GM18873 (cell line): ENCODE results near the gene MACF1.

Experiments used
- ATAC-seq: cut with Tn5 transposase; IDR thresholded peaks from one replicate; pipeline ENCODE4 v1.9.1; 2021; ENCODE audit warnings: mild to moderate bottlenecking, moderate library complexity, moderate number of reproducible peaks; ENCODE audit not compliant: unreplicated experiment, low FRiP score

Gene MACF1

GRCh38 chr1:39385067-39385988 is 180.8 kb downstream of the MACF1 start:
- ATAC-seq, result no peak

GRCh38 chr1:39386997-39387396 is 182.5 kb downstream of the MACF1 start:
- ATAC-seq, result no peak

- no peak for ATAC-seq
Measured at GRCh38 chr1:39387452-39387851, 183.0 kb downstream of the MACF1 start.

GRCh38 chr1:39391691-39392679 is 187.5 kb downstream of the MACF1 start:
- ATAC-seq, result no peak

GRCh38 chr1:39392851-39393573 is 188.5 kb downstream of the MACF1 start:
- ATAC-seq, result no peak

- ATAC-seq, result no peak
Measured at GRCh38 chr1:39393645-39394044, 189.2 kb downstream of the MACF1 start.

DNA sequence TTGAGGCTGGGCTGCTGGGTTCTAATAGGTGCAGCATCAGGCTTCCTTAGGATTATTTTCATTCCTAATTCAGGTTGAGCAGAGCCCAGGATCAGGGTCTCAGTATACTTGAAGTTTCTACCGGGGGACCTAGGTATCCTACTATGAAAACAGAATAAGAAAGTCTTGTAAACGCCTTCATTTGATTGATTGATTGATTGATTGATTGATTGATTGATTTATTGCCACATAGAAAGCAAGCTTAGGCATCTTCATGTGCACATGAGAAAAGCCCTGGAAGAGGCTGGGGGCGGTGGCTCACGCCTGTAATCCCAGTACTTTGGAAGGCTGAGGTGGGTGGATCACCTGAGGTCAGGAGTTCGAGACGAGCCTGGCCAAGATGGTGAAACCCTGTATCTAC is 189.6 kb downstream of the MACF1 start:
- no peak for ATAC-seq

DNA sequence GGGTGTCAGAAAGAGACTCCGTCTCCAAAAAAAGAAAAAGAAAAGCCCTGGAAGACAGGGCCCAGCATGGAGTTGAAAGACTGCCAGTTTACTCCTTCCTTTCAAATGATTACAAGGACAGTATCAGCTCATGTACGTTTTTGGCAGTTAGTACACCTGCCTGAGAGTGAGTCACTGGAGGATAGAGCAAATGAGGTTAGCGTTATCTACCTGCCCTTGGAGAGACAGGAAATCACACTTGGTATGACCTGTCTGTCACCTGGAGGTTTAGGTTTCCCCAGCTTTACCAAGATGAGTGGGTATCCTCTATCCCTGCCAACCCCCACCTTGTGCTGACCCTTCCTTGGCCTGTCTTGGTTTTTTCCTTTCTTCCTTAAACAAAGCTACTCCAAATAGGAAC is 190.1 kb downstream of the MACF1 start:
- ATAC-seq, result no peak

DNA sequence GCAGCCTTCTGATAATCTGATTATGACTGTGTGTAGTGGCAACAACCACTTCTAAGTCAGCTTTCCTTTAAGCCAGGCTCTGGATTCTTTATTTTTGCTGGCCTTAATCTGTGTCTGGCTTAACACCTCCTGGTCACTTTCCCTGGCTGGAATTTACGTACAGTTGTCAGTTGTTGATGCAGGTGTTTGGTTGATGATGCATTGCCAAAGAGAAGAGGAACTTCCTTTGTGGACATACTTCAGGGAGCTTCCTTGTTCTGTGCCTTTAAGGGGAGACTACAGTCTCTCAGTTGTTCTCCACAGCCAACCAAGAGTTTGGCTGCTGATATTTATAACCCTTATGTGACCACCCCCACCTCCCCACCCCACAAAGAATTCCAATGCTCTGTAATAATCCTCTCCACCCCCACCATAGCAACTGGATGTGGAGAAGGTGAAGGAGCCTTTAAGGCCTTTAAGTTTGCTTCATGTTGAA is 190.9 kb downstream of the MACF1 start:
- no peak for ATAC-seq

DNA sequence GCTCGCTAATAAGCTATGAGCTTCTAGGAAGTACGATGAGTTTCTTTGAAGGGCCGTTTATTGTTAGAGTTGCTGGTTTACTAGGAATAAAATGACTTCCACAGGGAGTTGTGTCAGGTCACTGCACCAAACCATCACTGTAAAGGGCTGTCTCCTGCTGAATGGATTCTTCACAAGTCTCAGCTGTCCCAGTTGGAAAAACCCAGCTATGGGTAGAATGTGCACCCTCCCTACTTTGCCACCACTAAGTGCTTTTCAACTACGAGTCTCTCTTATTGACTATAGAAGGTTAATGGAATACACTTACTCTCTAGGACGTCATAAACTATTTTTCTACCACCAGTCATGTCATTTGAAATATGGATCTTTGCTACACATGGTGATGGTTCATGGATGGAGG is 192.2 kb downstream of the MACF1 start:
- no peak for ATAC-seq

DNA sequence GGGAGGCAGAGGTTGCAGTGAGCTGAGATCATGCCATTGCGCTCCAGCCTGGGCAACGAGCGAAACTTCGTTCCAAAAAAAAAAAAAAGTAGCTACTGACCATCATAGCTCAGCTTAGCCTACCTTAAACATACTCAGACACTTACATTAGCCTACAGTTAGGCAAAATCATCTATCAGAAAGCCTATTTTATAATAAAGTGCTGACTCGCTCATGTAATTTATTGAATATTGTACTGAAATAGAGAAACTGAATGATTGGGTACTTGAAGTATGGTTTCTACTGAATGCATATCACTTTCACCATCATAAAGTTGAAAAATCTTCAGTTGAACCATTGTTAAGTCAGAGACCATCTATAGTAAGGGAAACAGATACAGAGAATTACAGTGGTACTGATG is 193.0 kb downstream of the MACF1 start:
- no peak for ATAC-seq

- no peak for ATAC-seq
Measured at GRCh38 chr1:39398278-39399021, 194.0 kb downstream of the MACF1 start.

- no peak for ATAC-seq
Measured at GRCh38 chr1:39401106-39401505, 196.6 kb downstream of the MACF1 start.

DNA sequence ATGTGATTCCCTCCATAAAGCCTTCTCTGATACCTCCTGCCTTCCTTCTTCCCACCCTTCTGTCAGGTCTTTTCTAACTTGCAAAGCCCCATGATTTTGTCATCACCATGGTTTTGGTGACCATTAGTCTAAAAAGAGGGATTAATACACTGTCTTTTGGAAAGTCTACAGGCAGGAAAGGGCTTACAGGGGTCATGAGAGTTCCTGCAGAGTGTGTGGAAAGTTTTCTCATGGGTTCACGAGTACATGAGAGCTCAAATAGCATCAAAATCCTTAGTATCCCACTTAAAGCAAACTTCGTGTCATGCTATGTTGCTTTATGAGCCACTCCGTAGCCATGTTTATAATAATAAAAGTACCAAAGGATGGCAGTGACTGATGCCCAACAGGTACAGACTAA is 200.4 kb downstream of the MACF1 start:
- no peak for ATAC-seq

DNA sequence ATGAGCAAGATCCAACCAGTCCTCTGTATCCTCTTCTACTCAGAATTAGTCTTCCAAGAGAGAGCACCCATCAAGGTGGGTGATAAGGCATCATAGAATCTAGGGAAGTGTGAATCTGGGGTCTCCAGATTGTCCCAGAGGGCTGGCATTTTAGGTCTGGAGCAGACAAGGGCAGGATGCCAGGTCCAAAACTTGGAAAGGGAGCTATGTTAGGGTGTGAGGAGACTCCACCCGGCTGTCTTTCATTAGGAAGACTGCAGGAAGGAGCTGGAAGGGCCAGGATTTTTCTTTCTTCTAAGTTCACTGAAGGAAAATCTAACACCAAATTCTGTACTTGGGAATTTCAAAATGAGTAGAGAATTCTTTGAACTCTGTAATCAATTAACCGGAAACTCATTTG is 200.9 kb downstream of the MACF1 start:
- no peak for ATAC-seq

DNA sequence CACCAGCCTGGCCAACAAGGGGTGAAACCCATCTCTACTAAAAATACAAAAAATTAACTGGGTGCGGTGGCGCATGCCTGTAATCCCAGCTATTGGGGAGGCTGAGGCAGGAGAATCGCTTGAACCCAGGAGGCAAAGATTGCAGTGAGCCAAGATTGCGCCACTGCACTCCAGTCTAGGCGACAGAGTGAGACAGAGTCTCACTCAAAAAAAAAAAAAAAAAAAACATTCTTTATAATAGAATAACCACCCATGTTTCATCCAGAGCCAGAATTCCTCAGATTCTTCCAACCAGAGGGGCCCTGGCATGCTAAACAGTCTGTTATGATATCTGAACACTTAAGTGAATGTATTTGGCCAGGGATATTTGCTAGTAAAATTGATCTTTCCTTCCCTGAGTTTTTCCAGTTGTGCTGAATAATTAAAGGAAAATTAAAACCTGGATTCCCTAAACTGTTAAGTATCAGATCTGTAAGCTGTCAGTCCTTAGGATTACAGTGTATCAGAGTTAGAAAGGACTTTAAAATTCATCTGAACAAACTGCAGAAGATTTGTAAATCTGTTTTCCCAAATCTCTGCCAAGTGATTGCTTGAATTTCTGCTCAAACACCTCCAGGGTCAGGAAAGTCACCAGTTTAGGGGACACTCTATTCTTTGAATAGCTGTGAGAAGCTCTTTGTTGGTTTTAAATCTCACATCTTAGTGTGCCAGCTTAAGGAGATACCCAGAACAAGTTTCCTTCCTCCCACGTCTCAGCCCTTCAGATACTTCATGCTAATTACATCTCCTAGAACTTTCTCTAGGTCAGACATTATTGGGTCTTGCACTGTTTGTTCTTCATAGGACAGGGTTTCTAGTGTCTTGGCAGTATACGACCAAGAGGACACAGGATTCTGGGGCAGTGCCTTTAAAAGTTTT is 202.3 kb downstream of the MACF1 start:
- ATAC-seq, result no peak

- ATAC-seq, result no peak
Measured at GRCh38 chr1:39407510-39407895, 203.0 kb downstream of the MACF1 start.

DNA sequence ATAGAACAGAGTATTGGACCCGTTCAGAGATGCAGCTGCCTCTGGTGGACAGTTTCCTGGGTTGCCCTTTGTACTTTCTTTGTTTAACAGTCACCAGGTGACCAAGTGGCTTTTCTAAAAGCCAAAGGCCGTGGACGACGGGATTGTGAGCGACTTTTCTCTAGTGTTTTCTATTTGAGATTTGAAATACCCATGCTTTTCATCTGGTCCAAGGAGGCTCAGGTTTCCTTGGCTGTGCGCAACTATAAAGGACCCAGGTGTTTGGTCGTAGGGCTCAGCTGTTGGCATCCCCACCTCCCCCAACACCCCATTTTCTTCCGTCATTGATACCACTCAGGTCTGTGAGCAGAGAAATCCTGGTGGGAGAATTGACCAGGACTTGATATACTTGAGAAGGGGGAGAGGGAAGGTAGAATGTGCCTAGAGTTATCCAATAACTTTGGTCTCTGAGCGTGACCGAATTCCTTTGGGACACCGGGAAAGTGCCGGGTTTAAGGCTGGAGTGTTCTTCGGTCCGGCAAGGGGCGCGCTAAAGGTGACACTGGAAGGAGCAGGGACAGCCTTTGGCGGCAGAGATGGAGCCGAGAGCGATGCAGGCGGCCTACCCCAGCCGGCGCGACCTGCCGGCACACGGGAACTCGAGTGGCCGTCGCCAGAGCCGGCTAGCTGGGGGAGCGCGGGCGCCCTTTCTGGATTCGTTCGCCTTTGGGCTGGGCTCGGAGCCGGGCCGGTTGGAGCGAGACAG is 203.6 kb downstream of the MACF1 start:
- ATAC-seq, result no peak
